Heart left ventricle (tissue), 16 donors: ENCODE data around the gene MIXL1. TPM values are rescaled to one million over a fixed set of nuclear protein-coding genes. Genes with fewer than 3 reads are reported as not detected.

ENCODE experiments used
- ATAC-seq, 4 donors: fragments of 200-7000 bp; cut with Tn5 transposase; one replicate each; pipeline ENCODE4 v1.9.1; 2020 to 2022; ENCODE audit warnings: moderate library complexity in 4 of 4, mild to moderate bottlenecking in 3 of 4, moderate number of reproducible peaks in 1 of 4
- DNase-seq, 5 donors: peaks; one replicate each; pipeline ENCODE4 v3.0.0-alpha.2; 2020
- H3K27ac ChIP-seq, 12 donors: fragments of 200-600 bp; sonication (generic) in 4 of 12; one replicate each; pipeline versions ENCODE4 v1.5.0 to v1.8.0; 2016 to 2022; ENCODE audit warnings: mild to moderate bottlenecking in 2 of 12
- H3K27me3 ChIP-seq, 9 donors: fragments of 200-600 bp; sonication (generic) in 2 of 9; one replicate each; pipeline versions ENCODE4 v1.5.1 to v1.8.0; 2016 to 2022; ENCODE audit warnings: mild to moderate bottlenecking in 3 of 9
- H3K36me3 ChIP-seq, 9 donors: fragments of 200-600 bp; sonication (generic) in 2 of 9; one replicate each; pipeline versions ENCODE4 v1.5.0 to v1.8.0; 2018 to 2022; ENCODE audit warnings: mild to moderate bottlenecking in 2 of 9
- H3K4me1 ChIP-seq, 12 donors: fragments of 200-600 bp; sonication (generic) in 4 of 12; one replicate each; pipeline versions ENCODE4 v1.5.0 to v1.8.0; 2016 to 2022; ENCODE audit warnings: mild to moderate bottlenecking in 3 of 12
- H3K4me3 ChIP-seq, 12 donors: fragments of 200-600 bp; sonication (generic) in 4 of 12; one replicate each; pipeline versions ENCODE4 v1.5.0 to v1.8.0; 2017 to 2022; ENCODE audit warnings: mild to moderate bottlenecking in 9 of 12, moderate library complexity in 4 of 12
- H3K9me3 ChIP-seq, 12 donors: fragments of 200-600 bp; sonication (generic) in 4 of 12; one replicate each; pipeline versions ENCODE4 v1.5.0 to v1.8.0; 2016 to 2022; ENCODE audit warnings: mild to moderate bottlenecking in 1 of 12
- CTCF ChIP-seq, 12 donors: fragments of 200-600 bp; sonication (generic) in 4 of 12; IDR thresholded peaks; one replicate each; pipeline versions ENCODE4 v1.5.0 to v1.8.0; 2018 to 2022; ENCODE audit warnings: antibody characterized with exemption in 12 of 12, mild to moderate bottlenecking in 5 of 12
- POLR2A ChIP-seq, 2 donors: fragments of 450-650 bp; IDR thresholded peaks; one replicate each; pipeline ENCODE4 v1.6.1; 2017; ENCODE audit warnings: antibody characterized with exemption in 2 of 2, mild to moderate bottlenecking in 2 of 2, moderate library complexity in 2 of 2
- WGBS, 4 donors: extraction: QIAGEN DNeasy Blood & Tissue Kit in 2 of 4; methylation state at CpG; one replicate each; pipeline versions ENCODE4 v1.1.5 to v1.1.7; 2013 to 2018; 5-methylcytosine and 5-hydroxymethylcytosine counted together
- intact Hi-C, 10 donors: fragments of 100-400 bp; cut with DNase I; formaldehyde crosslinking; loops; one replicate each; pipeline versions ENCODE4 v1.11.1 to v1.14.2; 2022
- polyA plus RNA-seq, 2 donors: library from polyadenylated mRNA; stranded (reverse); fragments of 200-250 nt; gene quantifications; one replicate each; pipeline ENCODE4 v1.2.3, GENCODE V29; 2013
- total RNA-seq, 9 donors: library from RNA; depleted of rRNA in 2 of 9; stranded (reverse); fragments of >200 nt in 2 of 9; fragmentation: NEBNext Ultra II Directional in 3 of 9; extraction: Animal tissue kit (Norgen Biotek cat#: 25700) in 3 of 9; gene quantifications; one replicate each; pipeline versions ENCODE4 v1.1.0 to v1.2.4, GENCODE V29; 2016 to 2023
- donor health status: ischemic (EF 13 %, LVEDD 7.1; RV severe dilation, severe dysfunction).
- donor health status: healthy with polysubstance abuse.
- donor health status: DM: no; HTN: yes; CAD: no.
- donor health status: DM: no; HTN: no; CAD: no.
- donor health status: ischemic (EF 25% LVEDD 6.9; RV normal size, moderate dysfunction).
- donor health status: ischemic (EF 25% LVEDD 5.7; RV mildly dilated, moderate dysfunction).
- donor health status: healthy.
- donor health status: DM: yes; HTN: yes; CAD: no.
- donor health status: ischemic (EF 35%, LVEDD 5.7; RV mildly dilated, moderate dysfunction).
- donor health status: nonischemic (EF 11% LVEDD 7.7; RV severe dilation, severe dysfunction).
- donor health status: DM: yes; HTN: yes; CAD: no.
- donor health status: PGD.
- donor health status: ischemic (EF 29% LVEDD 5.4; RV normal size, mild dysfunction).
- donor health status: nonischemic (EF 23%, LVEDD 6.1; RV moderate dilation, normal function).

MIXL1 gene
- total and polyA plus RNA-seq, 11 donors = 0.06 to 0.84 (median 0.32) TPM; not detected in 8

- no peak overlapping the region for H3K4me3 ChIP-seq
- peaks cover 0 to 89% (median 26%) of the 10 kb centered on the region in 9 donors for H3K36me3 ChIP-seq
- WGBS, 4 donors = 80 to 86% (median 84%) methylated on average over 6 of the region's 6 CpGs
- ATAC-seq (no peak), DNase-seq (no peak)
- intact Hi-C loops = no loop called here
- no peaks in the 10 kb centered on the region for H3K9me3 ChIP-seq
- no peaks in the 10 kb centered on the region for H3K4me1 ChIP-seq
- no peaks in the 10 kb centered on the region for H3K27me3 ChIP-seq
- TF ChIP-seq CTCF (IDR thresholded peaks at IDR 0.05) (no peak), POLR2A (IDR thresholded peaks at IDR 0.05) (no peak)
- H3K27ac ChIP-seq = no peak overlapping the region
These were observed 9.8 kb downstream of the MIXL1 start for GRCh38 chr1:226233293-226233692.

- no peak overlapping the region for H3K4me3 ChIP-seq
- no peaks in the 10 kb centered on the region for H3K27me3 ChIP-seq
- H3K9me3 ChIP-seq = no peaks in the 10 kb centered on the region
- H3K36me3 ChIP-seq = peaks cover 0 to 94% (median 29%) of the 10 kb centered on the region in 9 donors
- ATAC-seq (no peak), DNase-seq (no peak)
- WGBS, 4 donors = 89 to 92% (median 91%) methylated on average over 3 of the region's 3 CpGs
- TF ChIP-seq CTCF (IDR thresholded peaks at IDR 0.05) = no peak
- TF ChIP-seq POLR2A (IDR thresholded peaks at IDR 0.05) = no peak
- no peak overlapping the region for H3K27ac ChIP-seq
- intact Hi-C loops = no loop called here
- H3K4me1 ChIP-seq = no peaks in the 10 kb centered on the region
These were observed 10.3 kb downstream of the MIXL1 start for GRCh38 chr1:226233806-226234205.

GRCh38 chr1:226236826-226237225 is 13.4 kb downstream of the MIXL1 start:
- Histone ChIP-seq H3K4me1 (no peaks in the 10 kb centered on the region), H3K36me3 (peaks cover 0 to 74% (median 29%) of the 10 kb centered on the region in 9 donors), H3K4me3 (no peak overlapping the region), H3K27ac (no peak overlapping the region), H3K9me3 (no peaks in the 10 kb centered on the region), H3K27me3 (no peaks in the 10 kb centered on the region)
- intact Hi-C loops = no loop called here
- 91 to 97% (median 94%) methylated on average over 1 of the region's 1 CpG for WGBS, 4 donors
- ATAC-seq (no peak), DNase-seq (no peak)
- TF ChIP-seq POLR2A (IDR thresholded peaks at IDR 0.05) (no peak), CTCF (IDR thresholded peaks at IDR 0.05) (no peak)

- ATAC-seq = no peak
- intact Hi-C loops = no loop called here
- WGBS, 4 donors = 97 to 100% (median 99%) methylated on average over 3 of the region's 3 CpGs
- peaks cover 0 to 61% (median 18%) of the 10 kb centered on the region in 9 donors for H3K36me3 ChIP-seq
- DNase-seq = no peak
- H3K9me3 ChIP-seq = no peaks in the 10 kb centered on the region
- H3K4me3 ChIP-seq = no peak overlapping the region
- no peak for TF ChIP-seq CTCF (IDR thresholded peaks at IDR 0.05)
- no peak for TF ChIP-seq POLR2A (IDR thresholded peaks at IDR 0.05)
- H3K27me3 ChIP-seq = no peaks in the 10 kb centered on the region
- H3K27ac ChIP-seq = no peak overlapping the region
- H3K4me1 ChIP-seq = no peaks in the 10 kb centered on the region
These were observed 16.0 kb downstream of the MIXL1 start for GRCh38 chr1:226239421-226239820.
